GM19099 (cell line): ENCODE measurements around the gene RSPH1.
A peak's percentile ranks its signal among the peaks of the same experiment; 100 is the strongest.

Experiments used
- POLR2A ChIP-seq: IDR thresholded peaks from 3 replicates; pipeline ENCODE4 v1.6.1; 2011; ENCODE audit warnings: low read depth; ENCODE audit not compliant: insufficient read length; ENCODE audit errors: extremely low read depth

Gene RSPH1

DNA sequence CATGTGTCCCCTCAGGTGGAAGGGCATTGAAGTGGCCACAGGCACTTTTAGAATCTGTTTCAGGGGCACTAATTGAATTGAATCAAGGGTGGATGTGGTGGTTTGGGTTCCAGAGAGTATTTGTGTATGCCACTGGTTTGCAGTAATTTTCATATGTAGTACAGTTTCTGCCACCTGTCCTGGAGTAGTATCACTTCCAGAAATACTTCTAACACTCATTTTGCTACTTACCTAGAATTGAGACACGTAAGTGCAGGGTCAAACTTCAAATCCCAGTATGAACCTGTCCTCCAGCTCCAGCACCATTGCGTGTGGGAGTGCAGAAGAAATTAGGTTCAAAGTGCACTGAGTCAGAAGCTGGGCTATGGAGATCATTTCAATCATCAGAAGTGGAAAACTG, 26.8 kb downstream of the RSPH1 start:
- TF ChIP-seq POLR2A: no peak

DNA sequence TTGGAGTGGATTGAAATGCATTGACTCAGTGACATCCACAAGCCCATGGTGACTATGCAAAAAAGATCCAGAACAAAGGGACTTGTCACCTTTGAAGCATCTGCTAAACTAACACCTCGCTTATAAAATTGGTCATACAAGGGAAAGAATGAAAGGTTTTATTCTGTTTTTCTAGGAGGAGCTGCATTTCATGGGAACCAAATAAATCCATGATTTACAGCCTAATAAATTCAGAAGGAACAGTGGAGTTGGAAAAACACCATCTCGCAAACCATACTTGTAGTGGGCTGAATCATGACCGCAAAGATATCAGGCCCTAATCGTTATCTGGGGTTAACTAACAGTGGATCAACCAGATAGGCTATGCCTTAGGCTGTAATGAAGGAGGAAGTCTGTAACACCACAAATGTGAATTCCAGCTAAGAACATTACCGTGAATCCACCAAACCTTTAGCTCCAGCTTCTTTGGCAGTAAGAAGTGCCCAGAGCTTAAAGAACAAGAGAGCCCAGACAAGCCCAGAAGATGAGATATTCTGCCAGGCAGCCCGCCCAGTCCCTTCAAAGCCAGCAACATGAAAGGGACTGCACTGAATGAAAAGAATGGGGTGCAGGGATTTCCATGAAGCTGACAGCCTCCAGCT, 27.4 kb downstream of the RSPH1 start:
- no peak for TF ChIP-seq POLR2A

GRCh38 chr21:42467140-42467983, 28.7 kb downstream of the RSPH1 start:
- TF ChIP-seq POLR2A: no peak

DNA sequence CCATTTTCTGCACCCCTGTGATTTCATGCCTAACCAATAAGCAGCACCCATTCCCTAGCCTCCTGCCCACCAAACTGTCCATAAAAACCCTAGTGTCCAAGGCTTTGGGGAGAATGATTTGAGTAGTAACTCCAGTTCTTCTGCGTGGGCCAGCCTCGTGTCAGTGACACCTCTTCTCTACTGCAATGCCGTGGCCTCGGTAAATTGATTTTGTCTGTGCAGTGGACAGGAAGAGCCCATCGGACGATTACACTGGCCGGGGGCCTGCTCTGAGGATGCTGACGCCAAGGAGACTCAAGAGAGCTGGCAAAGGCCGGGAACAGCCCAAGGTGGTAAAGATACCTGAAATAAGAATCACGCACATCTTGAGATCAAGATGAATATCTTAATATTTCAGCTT, 29.3 kb downstream of the RSPH1 start:
- no peak for TF ChIP-seq POLR2A

- no peak for TF ChIP-seq POLR2A
These were observed 30.3 kb downstream of the RSPH1 start for GRCh38 chr21:42465803-42466127.

DNA sequence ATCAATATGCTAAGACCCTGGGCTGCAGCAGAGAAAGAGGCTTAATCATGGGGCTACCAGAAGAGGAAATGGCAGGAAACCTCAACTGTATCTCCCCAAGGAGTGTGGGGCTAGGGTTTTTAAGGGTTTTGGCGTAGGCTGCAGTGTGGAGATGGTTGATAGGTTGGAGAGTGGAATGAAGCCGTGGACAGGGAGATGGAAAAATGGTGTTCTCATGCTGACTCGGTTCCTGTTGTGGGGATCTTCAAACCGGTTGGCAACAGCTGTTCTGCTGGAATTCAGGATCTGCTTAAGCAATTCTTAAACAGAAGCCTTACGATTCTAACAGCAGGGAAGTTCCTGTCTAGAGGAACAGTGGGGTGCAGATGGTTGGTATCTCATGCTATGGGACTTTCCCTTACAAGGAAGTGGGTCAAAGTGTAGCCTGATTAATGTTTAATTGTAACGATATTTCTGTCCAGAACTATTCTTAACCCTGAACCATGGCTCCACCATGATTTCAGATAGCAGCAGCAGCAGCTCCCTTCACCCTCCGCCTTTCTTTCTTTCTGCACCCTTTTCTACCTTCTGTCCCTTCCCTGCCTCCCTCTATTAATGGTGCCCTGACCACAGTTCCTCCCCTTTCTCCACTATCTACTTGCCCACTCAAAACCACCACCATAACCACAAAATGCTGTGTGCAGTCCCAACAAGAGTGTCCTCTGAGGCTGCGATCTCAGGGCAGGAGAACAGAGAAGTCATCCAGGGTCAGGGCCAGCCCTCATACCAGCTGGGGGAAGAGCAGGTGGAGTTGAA, 30.8 kb downstream of the RSPH1 start:
- TF ChIP-seq POLR2A: no peak

DNA sequence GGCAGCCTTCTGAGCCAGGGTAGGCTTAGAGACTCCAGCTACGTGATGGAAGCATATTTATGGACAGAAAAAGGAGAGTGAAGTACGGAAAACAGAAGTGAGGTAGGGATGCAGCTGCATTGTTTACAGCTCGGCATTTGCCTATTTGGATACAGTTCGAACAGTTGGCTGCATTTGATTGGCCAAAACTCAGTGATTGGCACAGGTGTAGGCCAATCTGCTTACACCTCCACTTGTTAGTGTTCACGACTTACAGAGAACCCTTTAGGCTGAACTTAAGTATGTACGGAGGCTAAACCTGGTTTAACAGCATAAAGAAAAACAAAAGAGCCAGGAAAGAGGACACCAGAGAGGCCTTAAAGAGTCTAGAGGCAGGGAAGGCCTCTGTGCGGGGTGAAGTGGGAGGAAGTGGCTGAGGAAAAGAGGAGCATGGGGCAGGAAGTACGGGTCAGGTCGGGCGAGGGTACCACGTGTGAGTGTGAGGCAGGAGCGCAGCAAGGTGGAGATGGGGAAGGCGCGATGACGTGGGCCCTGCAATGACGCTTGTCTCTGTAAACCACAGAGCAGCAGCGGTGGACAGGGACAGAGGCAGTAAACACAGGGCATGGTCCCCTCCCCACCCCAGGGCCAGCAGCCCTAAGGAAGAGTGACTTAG, 32.0 kb downstream of the RSPH1 start:
- no peak for TF ChIP-seq POLR2A

- peak; percentile 41 for TF ChIP-seq POLR2A
These were observed 33.8 kb downstream of the RSPH1 start for GRCh38 chr21:42461881-42462877.

- no peak for TF ChIP-seq POLR2A
These were observed 34.9 kb downstream of the RSPH1 start for GRCh38 chr21:42461185-42461520.

GRCh38 chr21:42460391-42461184, 35.4 kb downstream of the RSPH1 start:
- TF ChIP-seq POLR2A: no peak

DNA sequence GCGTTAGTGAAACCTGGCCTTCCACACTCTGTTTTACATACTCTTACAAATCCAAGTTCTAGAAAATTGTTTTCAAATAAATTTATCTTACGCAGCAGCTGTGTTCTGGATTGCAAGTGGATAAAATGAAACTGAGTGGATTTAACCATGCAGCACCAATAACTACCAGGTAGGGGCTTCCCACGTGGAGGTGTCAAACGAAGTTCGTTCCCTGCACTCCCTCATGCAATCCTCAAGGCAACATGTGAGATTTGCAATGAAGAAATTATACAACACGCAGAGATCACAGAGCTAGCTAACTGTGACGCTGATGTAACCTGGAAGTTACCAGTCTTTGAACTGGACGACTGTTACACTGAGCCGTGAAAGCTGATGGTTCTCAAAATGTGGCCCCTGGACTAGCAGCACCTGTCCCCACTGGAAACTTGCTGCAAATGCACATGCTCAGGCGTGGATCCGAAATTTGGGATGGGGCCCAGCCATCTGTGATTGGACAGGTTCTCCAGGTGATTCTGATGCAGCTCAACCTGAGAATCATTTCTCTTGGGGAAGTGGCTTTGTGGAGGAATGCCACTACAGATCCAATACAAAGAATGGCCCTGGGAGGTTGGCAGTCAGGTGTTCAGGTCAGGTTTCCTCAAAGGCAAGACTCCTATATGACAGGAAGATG, 36.3 kb downstream of the RSPH1 start:
- TF ChIP-seq POLR2A: no peak

DNA sequence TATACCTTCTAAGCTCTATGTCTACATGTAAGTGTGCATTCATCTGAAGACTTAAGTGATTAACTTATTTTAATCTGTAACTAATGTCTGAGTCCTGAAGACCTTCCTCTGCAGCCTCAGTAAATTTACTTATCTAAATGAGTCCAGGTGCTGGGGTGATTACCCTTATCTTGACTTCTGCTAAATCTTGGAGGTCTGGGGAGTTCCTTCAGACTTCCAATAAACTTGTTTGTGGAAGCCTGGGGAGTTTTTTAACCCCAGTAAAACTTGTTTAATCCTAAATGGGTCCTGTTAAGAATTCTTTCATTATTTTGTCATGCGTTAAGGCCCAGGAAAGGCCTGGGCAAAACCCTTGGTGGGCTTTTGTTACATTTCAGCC, 37.0 kb downstream of the RSPH1 start:
- no peak for TF ChIP-seq POLR2A

DNA sequence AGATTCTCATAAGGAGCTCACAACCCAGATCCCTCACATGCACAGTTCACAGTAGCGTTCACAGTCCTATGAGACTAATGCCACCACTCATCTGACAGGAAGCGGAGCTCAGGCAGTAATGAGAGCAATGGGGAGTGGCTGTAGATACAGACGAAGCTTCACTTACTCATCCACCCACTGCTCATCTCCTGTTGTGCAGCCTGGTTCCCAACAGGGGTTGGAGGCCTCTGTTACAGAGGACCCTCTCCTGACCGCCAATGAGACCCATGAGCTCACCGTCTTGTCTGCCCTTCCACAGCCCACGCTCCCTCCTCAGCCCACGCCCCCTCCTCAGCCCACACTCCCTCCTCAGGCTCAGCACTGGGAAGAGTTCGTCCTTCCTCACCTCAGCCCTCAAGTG, 39.6 kb downstream of the RSPH1 start:
- TF ChIP-seq POLR2A: no peak
